Neutrophil (primary cell): ENCODE data around the gene ZNF607.

Experiments used
- H3K27ac ChIP-seq: fragments of 200-600 bp; sonication (generic); 2 replicates; pipeline ENCODE4 v1.5.1; 2016; ENCODE audit warnings: mild to moderate bottlenecking, moderate library complexity
- H3K27me3 ChIP-seq: fragments of 200-600 bp; sonication (generic); 2 replicates; pipeline ENCODE4 v1.6.0; 2016; ENCODE audit warnings: mild to moderate bottlenecking
- H3K36me3 ChIP-seq: fragments of 200-600 bp; sonication (generic); 2 replicates; pipeline ENCODE4 v1.5.1; 2017
- H3K4me1 ChIP-seq, 2 experiments: fragments of 200-600 bp in 1 of 2; sonication (generic) in 1 of 2; 1 replicate in 1 of 2; 2 replicates in 1 of 2; pipeline versions ENCODE4 v1.5.1 to v1.6.1; 2013 to 2016; ENCODE audit warnings: low read depth in 1 of 2, low read length in 1 of 2, mild to moderate bottlenecking in 1 of 2, moderate library complexity in 1 of 2; ENCODE audit not compliant: control insufficient read depth in 1 of 2, insufficient read depth in 1 of 2
- H3K4me3 ChIP-seq, 2 experiments: fragments of 200-600 bp in 1 of 2; sonication (generic) in 1 of 2; 1 replicate in 1 of 2; 2 replicates in 1 of 2; pipeline ENCODE4 v1.5.1; 2013 to 2016; ENCODE audit warnings: low read depth in 1 of 2, low read length in 1 of 2, mild to moderate bottlenecking in 1 of 2, moderate library complexity in 1 of 2
- H3K9me3 ChIP-seq: fragments of 200-600 bp; sonication (generic); 2 replicates; pipeline ENCODE4 v1.5.1; 2016
- CTCF ChIP-seq: fragments of 200-600 bp; sonication (generic); IDR thresholded peaks from 2 replicates; pipeline ENCODE4 v1.5.1; 2016; ENCODE audit warnings: antibody characterized with exemption

Gene ZNF607

GRCh38 chr19:37718304-37718703 is 1.3 kb downstream of the ZNF607 start:
- H3K4me1 ChIP-seq: peaks cover 6 to 7% of the 10 kb centered on the region in 2 experiments
- no peak overlapping the region for H3K27ac ChIP-seq
- no peaks in the 10 kb centered on the region for H3K27me3 ChIP-seq
- H3K36me3 ChIP-seq: no peaks in the 10 kb centered on the region
- H3K9me3 ChIP-seq: no peaks in the 10 kb centered on the region
- no peak overlapping the region for H3K4me3 ChIP-seq
- no peak for TF ChIP-seq CTCF

DNA sequence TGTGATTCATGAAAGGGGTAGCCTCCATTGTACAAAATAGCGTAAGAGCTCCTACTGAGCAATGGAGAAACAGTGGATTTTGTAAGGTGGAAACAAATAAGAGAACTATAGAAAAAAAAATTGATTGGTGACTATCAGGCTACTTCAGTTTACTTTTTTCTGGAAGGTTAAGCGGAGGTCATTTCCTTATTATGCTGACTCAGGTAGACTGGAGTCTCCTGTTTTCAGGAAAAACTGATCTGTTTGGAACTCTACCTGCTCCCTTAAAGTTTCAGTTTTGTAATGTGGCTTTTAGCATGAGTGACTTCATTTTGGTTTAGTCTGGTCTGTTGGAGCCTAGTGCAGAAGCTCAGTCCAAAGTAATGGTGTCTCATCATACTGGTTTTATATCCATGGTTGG is 3.4 kb downstream of the ZNF607 start:
- H3K27ac ChIP-seq: no peak overlapping the region
- no peaks in the 10 kb centered on the region for H3K36me3 ChIP-seq
- TF ChIP-seq CTCF: no peak
- peaks cover 6 to 7% of the 10 kb centered on the region in 2 experiments for H3K4me1 ChIP-seq
- no peak overlapping the region for H3K4me3 ChIP-seq
- peaks cover 3% of the 10 kb centered on the region for H3K9me3 ChIP-seq
- H3K27me3 ChIP-seq: no peaks in the 10 kb centered on the region

DNA sequence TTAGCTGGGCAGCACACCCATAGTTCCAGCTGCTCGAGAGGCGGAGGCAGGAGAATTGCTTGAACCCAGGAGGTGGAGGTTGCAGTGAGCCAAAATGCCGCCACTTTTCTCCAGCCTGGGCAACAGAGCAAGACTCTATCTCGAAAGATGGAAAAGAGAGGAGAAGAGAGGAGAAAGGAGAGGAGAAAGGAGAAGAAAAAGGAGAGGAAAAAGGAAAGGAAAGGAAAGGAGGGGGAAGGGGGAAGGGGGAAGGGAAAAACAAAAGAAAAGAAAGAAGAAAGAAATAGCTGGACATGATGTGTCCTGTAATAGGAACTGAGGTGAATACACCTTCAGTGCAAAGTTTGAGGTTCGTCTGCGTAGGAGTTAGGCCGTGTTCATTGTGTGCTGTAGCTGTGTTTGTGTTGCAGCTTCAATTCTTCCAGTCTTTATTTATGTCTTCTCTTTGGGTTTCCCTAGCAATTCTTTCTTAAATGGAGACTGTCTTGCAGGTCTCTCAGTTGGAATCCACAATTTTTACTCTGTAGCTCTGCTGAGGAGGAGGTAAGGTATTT is 13.4 kb downstream of the ZNF607 start:
- Histone ChIP-seq H3K27ac (no peak overlapping the region), H3K36me3 (no peaks in the 10 kb centered on the region), H3K4me1 (no peaks in the 10 kb centered on the region), H3K9me3 (peaks cover 4% of the 10 kb centered on the region), H3K27me3 (no peaks in the 10 kb centered on the region), H3K4me3 (no peak overlapping the region)
- no peak for TF ChIP-seq CTCF

- TF ChIP-seq CTCF: no peak
- no peak overlapping the region for H3K4me3 ChIP-seq
- peaks cover 13% of the 10 kb centered on the region for H3K9me3 ChIP-seq
Measured at GRCh38 chr19:37699057-37699456, 20.5 kb downstream of the ZNF607 start.

DNA sequence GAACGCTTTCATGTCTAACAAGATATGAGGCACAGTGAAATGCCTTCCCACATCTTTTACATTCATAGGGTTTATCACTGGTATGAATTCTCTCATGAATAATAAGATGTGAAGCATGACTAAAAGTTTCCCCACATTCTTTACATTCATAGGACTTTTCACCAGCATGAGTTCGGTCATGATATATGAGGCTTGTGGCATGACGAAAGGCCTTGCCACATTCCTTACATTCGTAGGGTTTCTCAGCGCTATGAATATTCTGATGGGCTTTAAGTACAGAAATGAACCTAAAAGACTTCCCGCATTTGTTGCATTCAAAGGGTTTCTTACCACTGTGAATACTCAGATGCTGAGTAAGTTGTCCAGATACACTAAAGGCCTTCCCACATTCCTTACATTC is 21.3 kb downstream of the ZNF607 start:
- no peak overlapping the region for H3K27ac ChIP-seq
- H3K36me3 ChIP-seq: no peaks in the 10 kb centered on the region
- peaks cover 13% of the 10 kb centered on the region for H3K9me3 ChIP-seq
- TF ChIP-seq CTCF: no peak
- H3K27me3 ChIP-seq: no peaks in the 10 kb centered on the region
- no peaks in the 10 kb centered on the region for H3K4me1 ChIP-seq
- H3K4me3 ChIP-seq: no peak overlapping the region

More at GRCh38 chr19:37699057-37699456, 20.5 kb downstream of the ZNF607 start:
- Histone ChIP-seq H3K27me3 (no peaks in the 10 kb centered on the region), H3K27ac (no peak overlapping the region), H3K4me1 (no peaks in the 10 kb centered on the region), H3K36me3 (no peaks in the 10 kb centered on the region)
